Measurements from ENCODE around the gene PATJ.
"Not testable (repeated sequence)": the region's sequence is repeated elsewhere in the genome, so short reads cannot be mapped to it uniquely, and the experiment has no call there.

The PATJ gene

DNA sequence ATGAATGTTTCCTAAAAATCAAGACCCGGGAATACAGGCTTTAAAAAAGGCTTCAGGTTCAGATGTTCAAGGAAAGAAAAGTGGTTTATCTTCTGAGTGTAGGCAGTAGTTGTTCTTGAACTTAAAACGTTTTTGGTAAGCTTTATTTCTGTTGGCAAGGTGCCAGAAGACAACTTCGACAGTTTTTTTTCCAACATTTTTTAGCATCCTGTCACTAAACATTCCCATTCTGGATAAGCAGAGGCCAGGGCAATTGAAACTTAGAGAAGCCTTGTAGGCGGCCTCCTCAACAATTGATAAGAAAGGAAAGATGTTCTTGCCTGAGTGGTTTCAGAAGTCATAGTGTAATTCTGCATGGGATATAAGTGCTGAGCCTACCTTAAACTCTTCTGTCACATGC is 66.7 kb downstream of the PATJ start:
- no peak overlapping the region for H3K4me3 ChIP-seq (ENCODE audit: low read length)
- no peak for DNase-seq (ENCODE audit: low read depth, low spot score)

DNA sequence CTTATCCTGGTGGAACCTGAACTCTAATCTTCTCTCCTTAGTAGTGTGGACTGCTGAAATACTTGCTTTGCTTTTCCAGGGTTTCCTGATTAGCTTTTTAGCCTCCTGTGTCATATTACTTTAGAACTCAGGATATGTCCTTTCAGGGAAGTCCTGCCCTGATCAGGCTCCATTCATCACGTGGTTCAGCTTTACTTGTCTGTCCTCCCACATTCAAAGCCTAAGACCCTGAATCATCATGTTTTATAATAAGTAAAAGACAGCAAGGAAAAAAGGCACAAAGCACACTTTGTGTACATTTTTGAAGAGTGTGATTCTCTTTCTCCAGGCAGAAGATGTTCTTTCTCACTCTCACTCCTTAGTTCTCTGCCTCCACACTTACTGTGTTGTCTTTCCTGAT is 70.6 kb downstream of the PATJ start:
- DNase-seq (ENCODE audit: low read depth, low spot score) = no peak
- no peak overlapping the region for H3K4me3 ChIP-seq (ENCODE audit: low read length)

DNA sequence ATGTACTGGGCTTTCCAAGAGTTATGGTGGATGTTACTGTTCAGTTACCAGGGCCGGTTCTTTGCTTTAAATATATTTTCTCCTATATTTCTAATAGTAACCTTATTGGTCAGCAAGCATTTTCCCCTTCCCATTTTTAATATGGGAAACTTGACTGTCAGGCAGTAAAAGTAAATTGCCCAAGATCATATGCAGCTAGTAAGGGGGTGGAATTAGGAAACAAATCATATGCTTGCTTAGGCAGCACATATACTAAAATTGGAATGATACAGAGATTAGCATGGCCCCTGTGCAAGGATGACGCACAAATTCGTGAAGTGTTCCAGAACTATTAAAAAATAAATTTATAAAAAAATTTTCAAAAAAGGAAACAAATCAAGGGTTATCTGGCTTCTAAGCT is 73.9 kb downstream of the PATJ start:
- no peak for DNase-seq (ENCODE audit: low read depth, low spot score)
- no peak overlapping the region for H3K4me3 ChIP-seq (ENCODE audit: low read length)

DNA sequence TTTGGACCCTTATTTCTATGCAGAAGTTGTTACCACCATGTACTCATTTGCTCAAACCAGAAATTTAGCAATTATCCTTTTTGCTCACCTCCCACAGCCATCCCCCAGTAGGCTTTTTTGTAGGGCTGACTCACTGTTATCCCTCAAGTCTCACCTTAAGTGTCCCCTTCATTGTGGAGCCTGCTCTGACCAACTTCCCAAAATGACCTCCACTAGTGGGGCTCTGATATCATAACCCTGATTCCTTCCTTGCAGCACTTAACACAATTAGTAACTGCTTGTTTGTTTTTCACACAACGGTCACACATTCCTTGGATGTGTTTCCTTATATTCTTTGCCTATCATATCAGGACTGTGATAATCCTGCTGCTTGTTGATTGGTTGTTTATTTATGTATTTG is 76.7 kb downstream of the PATJ start:
- no peak for DNase-seq (ENCODE audit: low read depth, low spot score)
- H3K4me3 ChIP-seq (ENCODE audit: low read length) = no peak overlapping the region

DNA sequence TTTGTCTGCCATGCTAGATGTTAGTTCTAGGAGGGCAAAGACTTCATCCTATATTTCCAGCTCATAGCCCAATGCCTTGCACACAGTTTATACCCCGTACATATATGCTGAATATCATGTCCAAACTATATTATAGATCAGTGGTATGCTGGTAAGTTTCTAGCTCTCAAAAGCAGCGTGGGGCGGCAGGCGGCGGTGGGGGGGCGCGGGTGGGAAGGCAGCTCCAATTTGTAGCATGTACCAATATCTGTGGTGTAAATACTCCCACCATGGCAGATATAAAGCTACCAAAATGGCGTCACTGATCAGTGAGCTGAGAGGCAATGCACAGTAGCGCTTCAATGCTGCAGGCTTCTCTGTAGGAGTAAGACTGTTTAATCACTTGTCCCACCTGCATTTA is 77.1 kb downstream of the PATJ start:
- DNase-seq (ENCODE audit: low read depth, low spot score) = no peak
- no peak overlapping the region for H3K4me3 ChIP-seq (ENCODE audit: low read length)

DNA sequence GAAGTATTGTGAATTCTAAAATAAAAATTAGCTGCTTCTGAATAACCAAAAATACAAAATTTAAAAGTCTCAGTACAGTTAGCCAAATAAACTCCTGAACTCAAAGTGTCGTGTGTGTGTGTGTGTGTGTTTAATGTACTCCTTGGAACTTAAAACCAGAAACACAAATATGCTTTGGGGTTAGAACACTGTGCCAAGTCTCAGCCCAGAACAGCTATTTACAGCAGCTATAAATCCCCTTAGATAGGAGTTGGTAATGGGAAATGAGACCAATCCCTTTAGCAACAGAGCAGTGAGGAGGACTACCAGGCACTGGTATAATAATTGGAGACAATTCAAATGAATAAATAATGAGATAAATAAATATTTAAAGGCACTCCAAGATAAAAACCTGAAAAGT is 83.1 kb downstream of the PATJ start:
- no peak overlapping the region for H3K4me3 ChIP-seq (ENCODE audit: low read length)
- DNase-seq (ENCODE audit: low read depth, low spot score) = no peak

DNA sequence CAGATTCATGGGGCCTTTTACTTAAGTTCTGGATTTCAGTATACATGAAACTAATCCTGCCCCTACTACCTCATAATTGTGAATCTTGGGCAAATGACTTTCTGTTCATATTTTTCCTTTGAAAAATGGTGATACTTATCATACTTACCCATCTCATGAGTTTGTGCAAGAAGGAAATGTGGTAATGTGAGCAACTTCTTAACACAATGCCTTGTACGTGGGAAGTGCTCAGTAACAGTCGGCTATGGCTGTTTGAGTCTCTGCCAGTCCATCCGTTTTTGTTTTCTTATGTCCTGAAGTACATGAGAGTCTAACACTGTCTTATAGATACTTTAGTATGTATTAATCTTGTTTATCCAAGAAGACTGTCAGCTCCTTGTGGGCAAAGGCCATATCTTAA is 86.5 kb downstream of the PATJ start:
- no peak overlapping the region for H3K4me3 ChIP-seq (ENCODE audit: low read length)
- DNase-seq (ENCODE audit: low read depth, low spot score) = no peak

DNA sequence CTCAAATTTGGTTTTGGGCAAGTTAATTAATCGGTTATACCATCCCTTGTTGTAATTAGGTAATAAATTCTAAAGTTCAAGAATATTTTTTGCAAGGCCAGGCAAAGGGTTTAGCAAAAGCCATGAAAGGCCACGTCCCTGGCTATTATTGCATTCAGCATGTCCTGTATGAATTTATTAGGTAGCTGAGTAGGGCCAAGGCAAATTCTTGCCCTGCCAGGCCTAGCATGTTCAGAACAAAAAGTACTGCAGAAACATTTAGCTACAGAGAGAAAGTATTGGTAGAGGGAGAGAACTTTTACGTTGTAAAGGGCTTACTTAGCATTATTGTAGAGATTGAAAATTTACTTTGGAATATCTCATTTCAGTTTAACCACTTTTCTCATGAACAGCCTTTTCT is 94.4 kb downstream of the PATJ start:
- no peak for DNase-seq (ENCODE audit: low read depth, low spot score)
- no peak overlapping the region for H3K4me3 ChIP-seq (ENCODE audit: low read length)

DNA sequence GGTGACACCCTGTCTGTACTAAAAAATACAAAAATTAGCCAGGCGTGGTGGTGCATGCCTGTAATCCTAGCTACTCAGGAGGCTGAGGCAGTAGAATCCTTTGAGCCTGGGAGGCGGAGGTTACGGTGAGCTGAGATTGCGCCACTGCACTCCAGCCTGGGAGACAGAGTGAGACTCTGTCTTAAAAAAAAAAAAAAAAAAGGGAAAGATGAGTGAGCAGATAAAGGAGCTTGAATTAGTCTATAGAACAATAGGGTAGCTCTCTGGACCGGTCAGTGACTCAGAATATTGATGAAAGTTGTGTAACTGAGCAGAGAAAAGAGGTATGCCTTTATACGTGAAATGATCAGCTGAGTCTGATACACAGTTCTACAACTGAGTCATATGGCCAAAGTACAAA is 95.3 kb downstream of the PATJ start:
- DNase-seq (ENCODE audit: low read depth, low spot score); H3K4me3 ChIP-seq (ENCODE audit: low read length): not testable (repeated sequence)

DNA sequence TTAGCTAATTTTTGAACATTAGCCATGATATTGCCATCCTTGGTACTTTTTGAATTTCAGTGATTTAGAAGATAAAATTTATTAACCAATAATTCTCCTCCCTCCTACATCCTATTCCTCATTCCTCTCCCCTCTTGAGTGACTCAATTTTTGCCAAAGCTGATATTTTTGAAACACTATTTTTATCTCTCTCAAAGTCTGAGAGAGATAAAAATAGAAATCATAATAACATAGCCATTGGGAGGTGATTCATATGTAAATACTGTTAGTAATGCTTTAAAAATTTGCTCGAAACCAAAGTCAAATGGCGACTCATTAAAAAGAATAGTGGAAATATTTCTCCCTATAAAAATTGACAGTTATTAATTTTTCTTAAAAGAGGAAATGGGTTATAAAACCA is 97.4 kb downstream of the PATJ start:
- no peak overlapping the region for H3K4me3 ChIP-seq (ENCODE audit: low read length)
- DNase-seq (ENCODE audit: low read depth, low spot score) = no peak

DNA sequence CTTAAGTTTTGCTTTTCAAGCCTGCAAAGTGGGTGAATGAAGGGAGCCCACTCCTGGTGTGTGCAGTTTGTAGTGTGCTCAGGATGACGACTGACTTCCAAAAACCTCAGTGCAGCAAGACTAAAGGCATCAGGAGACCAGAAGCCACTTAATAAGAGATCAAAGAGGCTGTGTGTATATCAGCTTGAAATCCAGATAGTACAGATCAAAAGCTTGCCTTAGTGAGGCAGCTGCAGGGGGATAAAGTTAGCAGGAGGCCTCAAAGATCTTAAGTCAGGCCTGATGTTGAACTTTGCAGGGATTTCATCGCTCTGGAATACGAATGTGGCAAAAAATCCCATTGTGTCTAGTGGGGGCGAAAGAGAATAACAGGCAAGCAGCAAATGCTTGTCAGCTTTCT is 99.8 kb downstream of the PATJ start:
- H3K4me3 ChIP-seq (ENCODE audit: low read length) = no peak overlapping the region
- no peak for DNase-seq (ENCODE audit: low read depth, low spot score)

DNA sequence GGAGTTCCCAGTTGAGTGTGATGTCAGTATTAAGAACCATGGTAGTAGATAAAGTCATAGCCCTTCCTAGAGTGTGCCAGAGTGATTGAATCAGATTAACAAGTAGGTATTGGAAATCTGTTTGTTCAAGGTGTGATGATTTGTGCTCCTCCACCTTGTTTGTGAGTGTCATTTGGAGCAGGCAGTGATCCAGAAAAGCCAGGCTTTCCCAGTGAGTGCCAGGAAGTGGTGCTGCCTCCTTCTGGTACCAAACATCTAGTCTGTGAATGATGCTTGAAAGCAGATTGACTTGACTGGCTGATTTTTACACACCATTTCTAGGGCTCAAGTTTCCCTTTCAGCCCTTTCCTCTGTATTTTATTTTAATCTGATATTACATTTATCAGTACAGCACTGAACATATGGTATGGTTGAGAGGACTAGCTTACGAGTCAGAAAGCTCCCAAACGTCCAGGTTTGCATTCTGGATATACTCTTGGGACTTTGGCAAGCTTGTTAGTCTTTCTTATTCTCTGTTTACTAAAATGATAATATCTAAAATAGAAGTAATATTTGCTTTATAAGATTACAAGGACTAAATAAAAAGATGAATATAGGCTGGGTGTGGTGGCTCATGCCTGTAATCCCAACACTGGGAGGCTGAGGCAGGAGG is 100.7 kb downstream of the PATJ start:
- no peak overlapping the region for H3K4me3 ChIP-seq (ENCODE audit: low read length)
- no peak for DNase-seq (ENCODE audit: low read depth, low spot score)

DNA sequence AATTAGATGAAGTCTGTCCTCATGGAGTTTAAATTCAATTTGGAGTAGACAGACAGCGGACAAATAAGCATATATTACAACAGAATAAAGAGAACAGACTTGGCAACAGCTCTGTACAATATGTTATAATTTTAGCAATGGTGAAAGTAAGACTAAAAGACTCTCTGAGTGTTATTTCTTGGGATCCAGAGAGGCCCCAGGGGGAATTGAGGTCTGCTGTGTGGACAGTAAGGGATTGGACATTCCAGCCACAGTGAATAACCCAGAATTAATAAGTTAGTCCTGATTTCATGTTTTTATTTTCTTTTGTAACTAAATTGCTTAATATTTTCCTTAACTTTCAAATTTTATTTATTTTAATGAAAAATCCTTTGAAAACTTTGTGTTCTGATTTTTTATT is 101.7 kb downstream of the PATJ start:
- DNase-seq (ENCODE audit: low read depth, low spot score) = no peak
- no peak overlapping the region for H3K4me3 ChIP-seq (ENCODE audit: low read length)

DNA sequence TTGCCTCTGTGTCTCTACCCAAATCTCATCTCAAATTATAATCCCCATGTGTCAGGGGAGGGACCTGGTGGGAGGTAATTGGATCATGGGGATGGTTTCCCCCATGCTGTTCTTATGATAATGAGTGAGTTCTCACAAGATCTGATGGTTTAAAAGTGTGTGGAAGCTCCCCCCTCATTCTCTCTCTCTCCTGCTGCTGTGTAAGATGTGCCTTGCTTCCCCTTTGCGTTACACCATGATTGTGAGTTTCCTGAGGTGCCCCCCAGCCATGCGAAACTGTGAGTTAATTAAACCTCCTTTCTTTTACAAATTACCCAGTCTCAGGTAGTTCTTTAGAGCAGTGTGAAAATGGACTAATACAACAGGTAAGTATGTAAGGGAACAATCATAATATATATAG is 102.4 kb downstream of the PATJ start:
- not testable (repeated sequence) for H3K4me3 ChIP-seq (ENCODE audit: low read length); DNase-seq (ENCODE audit: low read depth, low spot score)

DNA sequence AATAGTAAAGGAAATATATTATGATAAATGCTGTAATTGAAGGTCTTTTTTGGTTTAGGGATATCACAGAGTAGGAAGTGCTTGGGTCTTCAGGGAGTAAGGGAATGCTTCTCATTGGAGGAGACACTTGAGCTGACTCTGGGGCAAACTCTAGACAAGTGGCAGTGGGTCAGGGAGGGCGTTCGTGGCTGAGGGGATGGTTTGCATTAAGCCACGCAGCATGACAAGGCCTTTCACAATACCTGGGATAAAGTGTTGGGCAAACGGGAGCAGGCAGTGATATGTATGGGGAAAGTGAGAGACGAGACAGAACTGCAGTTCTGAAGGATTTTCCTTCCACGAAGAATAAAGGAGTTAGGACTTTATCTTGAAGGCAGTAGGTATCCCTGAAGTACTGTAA is 109.0 kb downstream of the PATJ start:
- no peak for DNase-seq (ENCODE audit: low read depth, low spot score)
- no peak overlapping the region for H3K4me3 ChIP-seq (ENCODE audit: low read length)

DNA sequence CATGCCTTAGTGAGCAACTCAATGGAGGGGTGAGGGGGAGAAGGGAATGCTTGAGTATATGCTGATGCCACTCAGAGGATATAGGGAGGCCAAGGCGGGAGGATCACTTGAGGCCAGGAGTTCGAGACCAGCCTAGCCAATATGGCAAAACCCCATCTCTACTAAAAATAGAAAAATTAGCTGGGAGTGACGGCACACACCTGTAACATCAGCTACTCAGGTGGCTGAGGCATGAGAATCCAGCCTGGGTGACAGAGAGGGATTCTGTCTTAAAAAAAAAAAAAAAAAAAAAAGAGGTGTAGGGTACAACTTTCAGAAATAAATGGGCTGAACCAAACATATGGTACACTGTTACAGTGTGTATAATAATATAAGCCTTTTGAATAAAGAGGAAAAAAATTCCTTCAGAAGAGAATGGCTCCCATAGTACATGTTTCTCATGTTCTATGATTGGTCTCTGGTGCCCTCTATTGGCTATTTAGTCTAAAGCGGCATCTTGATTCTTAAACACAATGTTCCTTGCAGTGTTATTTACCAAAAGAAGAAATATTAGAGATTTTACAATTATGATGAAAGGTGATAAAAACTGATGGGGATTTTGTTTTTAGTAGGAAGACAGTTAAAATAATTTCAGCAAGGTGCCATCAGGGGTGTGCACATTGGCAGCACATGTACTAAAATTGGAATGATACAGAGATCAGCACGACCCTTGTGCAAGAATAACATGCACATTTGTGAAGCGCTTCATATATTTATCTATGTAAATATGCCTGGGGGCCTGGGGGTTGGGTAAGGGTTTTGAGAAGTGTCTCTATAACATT is 109.8 kb downstream of the PATJ start:
- H3K4me3 ChIP-seq (ENCODE audit: low read length) = no peak overlapping the region
- peak; percentile 68 for DNase-seq (ENCODE audit: low read depth, low spot score)

DNA sequence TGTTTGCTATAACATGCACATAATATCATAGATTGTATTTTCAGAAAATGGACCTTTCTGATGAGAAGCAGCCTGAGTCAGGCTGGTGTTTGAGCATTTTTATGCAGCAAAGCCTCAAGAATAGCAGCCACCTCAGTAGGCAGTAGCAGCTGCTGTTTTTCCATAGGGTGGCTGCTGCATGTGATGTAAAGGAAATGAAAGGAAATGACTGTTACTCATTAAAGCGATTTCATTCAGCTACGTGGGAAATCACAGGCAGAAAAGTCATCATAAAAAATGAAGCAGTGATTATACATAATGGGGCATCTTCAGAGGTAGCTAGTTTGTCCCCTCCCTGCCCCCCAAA is 110.4 kb downstream of the PATJ start:
- no peak overlapping the region for H3K4me3 ChIP-seq (ENCODE audit: low read length)
- DNase-seq (ENCODE audit: low read depth, low spot score) = no peak

DNA sequence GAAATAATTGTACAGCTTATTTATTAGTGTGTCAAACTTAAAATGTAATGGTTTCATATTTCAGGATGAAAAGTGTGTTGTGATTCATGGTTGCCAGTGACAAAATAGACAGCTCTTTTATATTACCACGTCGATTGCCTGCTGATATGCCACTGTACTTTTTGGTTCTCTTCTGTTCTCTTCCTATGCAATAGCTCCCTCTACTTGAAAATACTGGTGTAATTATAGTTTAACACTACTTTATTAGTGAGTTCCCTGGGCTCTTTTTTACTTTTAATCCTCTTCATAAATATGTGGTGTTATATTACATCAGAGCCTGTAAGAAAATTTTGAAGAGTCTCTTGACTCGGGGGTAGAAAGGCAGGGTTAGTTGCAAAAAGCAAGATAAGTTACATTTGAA is 111.3 kb downstream of the PATJ start:
- no peak overlapping the region for H3K4me3 ChIP-seq (ENCODE audit: low read length)
- no peak for DNase-seq (ENCODE audit: low read depth, low spot score)

DNA sequence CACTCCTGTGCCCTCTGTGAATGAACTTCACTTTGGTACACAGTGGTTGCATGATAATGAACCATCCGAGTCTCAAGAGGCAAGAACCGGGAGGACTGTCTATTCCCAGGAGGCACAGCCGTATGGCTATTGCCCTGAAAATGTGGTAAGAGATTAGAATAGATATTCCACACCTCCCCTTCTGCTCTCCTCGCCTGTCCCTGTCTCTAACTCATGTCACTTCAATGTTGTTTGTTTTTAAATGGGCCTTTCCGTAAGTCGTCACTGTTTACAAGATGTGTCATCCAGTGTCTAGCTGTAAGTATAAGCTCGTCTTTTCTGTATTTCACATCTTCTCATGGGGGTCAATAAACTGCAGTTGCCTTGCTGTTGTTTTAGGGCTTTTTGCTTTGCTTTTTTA is 122.2 kb downstream of the PATJ start:
- no peak overlapping the region for H3K4me3 ChIP-seq (ENCODE audit: low read length)
- no peak for DNase-seq (ENCODE audit: low read depth, low spot score)

DNA sequence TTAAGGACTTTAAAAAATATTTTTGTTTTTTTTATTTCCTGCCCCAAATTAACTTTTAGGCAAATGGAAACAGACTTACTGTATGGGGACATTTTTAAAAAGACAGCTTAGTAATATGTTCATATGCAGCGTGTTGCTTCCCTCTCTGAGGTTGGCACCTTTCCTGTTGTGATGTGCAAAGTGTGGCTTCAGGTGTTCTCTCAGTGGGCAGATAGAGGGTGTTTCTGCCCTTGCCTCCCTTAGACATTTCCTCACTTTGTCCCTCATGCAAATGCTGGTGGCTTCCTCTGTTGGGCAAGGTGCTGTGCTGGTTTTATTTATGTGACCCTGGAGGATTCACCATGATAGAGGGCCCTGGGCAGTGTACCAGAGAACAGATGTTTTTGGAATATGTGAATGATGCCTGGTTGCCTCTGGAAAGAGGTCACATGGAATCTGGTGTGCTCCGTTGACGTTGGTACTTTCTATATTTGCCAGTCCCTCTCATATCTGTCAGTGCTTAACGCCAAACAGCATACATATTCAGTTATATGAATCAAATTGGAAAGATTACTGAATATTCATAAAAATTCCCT is 123.5 kb downstream of the PATJ start:
- no peak for DNase-seq (ENCODE audit: low read depth, low spot score)
- no peak overlapping the region for H3K4me3 ChIP-seq (ENCODE audit: low read length)

DNA sequence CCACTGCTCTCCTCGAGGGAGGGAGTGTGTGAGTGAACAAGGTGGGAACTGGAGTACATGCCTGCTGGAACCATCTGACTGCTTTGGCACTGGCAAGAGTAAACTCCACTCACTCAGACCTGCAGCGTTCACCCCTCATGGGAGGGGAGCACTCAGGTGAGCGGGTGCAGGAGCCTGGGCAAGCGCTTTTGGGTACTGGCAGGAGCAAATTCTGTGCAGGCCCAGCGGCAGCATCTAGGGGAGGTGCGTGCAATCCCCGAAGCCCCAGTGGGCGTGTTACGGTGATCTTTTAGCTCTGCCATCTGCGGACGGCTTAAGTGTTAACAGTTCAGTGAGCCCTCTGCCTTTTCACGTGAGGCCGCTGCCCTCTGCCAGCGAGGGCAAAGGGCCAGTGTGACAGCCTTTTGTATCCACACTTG is 127.4 kb downstream of the PATJ start:
- H3K4me3 ChIP-seq (ENCODE audit: low read length) = no peak overlapping the region
- no peak for DNase-seq (ENCODE audit: low read depth, low spot score)

Data from Jurkat, Clone E6-1 (cell line).